Mesodermal cell (in vitro differentiated cells): ENCODE data around the gene IRF7.

Experiments
- H3K27ac ChIP-seq: 2 replicates; pipeline ENCODE4 v1.7.0; 2013; ENCODE audit warnings: mild to moderate bottlenecking, low read depth, low read length, moderate library complexity; ENCODE audit not compliant: severe bottlenecking
- H3K36me3 ChIP-seq: 2 replicates; pipeline ENCODE4 v1.7.1; 2013; ENCODE audit warnings: mild to moderate bottlenecking, low read length, moderate library complexity; ENCODE audit not compliant: control insufficient read depth, insufficient read depth
- H3K4me1 ChIP-seq: one replicate; pipeline ENCODE4 v1.7.1; 2013; ENCODE audit warnings: mild to moderate bottlenecking, low read length; ENCODE audit not compliant: insufficient read depth, control insufficient read depth, poor library complexity, severe bottlenecking
- H3K4me3 ChIP-seq: 2 replicates; pipeline ENCODE4 v1.7.0; 2013; ENCODE audit warnings: low read length, control low read depth, mild to moderate bottlenecking; ENCODE audit not compliant: insufficient read depth, poor library complexity, severe bottlenecking; ENCODE audit errors: extremely low read depth
- H3K9me3 ChIP-seq: 2 replicates; pipeline ENCODE4 v1.7.1; 2013; ENCODE audit warnings: mild to moderate bottlenecking, low read length, moderate library complexity; ENCODE audit not compliant: control insufficient read depth
- WGBS, 2 experiments: methylation state at CpG; one replicate each; pipeline ENCODE4 v1.1.5; 2013; ENCODE audit warnings: missing lambda C conversion rate in 2 of 2; ENCODE audit not compliant: insufficient coverage in 2 of 2; 5-methylcytosine and 5-hydroxymethylcytosine counted together

Gene IRF7

DNA sequence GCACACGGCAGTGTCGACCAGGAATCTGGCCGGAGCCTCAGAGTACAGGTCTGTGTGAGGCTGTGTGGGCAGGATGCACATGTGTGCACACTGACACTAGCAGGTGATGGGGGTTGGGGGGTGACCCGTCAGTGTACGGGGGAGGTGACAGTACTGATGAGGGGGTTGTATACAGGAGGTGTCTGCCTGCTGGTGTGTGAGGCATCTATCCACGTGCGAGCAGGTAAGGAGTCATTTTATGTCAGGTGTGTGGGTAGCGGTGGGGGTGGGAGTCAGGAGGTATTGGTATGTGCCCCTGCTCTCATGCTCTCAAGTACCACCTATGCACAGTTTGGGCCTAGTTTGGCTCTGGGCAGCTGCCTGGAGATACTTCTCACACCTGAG is 44.0 kb downstream of the IRF7 start:
- Histone ChIP-seq H3K9me3 (no peaks in the 10 kb centered on the region), H3K4me1 (peaks cover 12% of the 10 kb centered on the region), H3K27ac (no peak overlapping the region), H3K4me3 (no peak overlapping the region), H3K36me3 (no peaks in the 10 kb centered on the region)
- WGBS, 2 experiments, result 76 to 78% methylated on average over 5 to 8 of the region's 8 CpGs

DNA sequence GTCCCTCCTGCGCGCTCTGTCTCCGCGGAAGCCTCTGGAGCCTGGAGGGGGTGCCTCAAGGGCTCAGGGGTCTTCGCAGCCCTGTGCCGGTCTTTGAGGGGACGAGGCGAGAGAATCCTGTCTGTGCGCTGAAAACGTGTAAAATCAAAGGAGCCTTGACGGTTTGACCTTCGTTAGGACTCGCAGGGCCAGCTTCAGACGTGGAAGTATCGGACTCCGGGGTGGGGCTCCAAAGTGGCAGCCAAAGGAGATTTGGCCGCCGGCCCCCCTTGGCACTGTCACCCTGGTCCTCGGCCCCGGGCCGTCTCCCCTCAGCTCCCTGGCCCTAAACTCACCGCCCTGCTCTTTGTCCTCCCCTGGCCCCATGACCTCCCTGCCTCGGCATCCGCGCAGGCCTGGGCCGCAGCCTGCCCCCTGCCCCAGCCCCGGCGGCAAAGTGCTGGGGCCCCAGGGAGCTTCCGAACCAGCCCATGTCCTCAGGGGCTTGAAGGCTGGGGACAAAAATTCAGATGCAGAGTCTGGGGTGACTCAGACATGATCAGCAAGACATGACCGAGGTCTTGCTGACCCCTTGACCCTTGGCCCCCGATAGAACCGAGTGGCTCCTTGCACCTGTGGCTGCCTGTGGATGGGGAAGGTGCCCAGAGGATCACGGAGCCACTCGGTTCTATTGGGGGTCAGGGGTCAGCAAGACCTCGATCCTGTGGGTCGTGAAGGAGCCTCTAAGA is 46.4 kb downstream of the IRF7 start:
- Histone ChIP-seq H3K36me3 (no peaks in the 10 kb centered on the region), H3K4me1 (peaks cover 2% of the 10 kb centered on the region), H3K9me3 (no peaks in the 10 kb centered on the region), H3K4me3 (peak overlapping the region; percentile 51), H3K27ac (no peak overlapping the region)
- 60 to 65% methylated on average over 30 to 35 of the region's 36 CpGs for WGBS, 2 experiments

DNA sequence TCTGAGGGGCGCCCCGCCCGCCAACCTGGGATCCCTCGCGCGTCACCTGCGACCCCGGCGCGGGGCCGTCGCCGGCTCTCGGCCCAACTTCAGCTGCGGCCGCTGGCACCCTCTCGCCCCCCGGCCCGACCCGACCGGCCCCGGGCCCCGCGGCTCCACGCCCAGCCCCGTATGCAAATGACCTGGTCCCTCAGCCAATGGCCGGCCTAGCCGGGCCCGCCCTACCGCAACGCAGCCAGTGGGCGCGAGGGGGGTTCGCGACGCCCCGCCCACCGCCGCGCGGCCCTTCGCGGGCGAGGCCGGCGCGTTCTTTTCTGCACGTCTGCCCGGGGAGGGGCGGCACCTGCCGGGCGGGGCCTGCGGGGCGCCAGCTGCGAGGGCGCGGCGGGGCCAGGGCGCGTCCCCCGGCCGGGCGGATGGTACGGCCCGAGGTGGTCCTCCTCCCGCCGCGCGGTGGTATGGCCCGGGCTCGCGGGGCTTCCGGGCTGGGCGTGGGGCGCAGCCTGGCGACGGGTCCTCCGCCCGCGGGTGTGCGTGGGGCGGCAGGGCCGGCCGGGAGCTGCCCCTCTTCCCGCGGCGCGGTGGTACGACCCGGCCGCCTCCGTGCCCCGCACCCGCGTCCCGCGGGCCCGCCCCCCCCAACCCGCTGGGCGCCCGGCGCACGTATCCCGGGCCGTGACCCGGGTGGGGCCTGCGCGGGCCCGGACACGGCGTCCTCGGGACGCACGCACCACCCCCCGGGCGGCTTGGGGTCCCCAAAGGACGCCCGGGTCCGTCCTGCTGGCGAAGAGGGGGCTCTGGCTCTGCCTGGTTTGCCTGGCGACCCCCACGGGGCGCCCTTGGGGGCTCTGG is 47.2 kb downstream of the IRF7 start:
- peak overlapping the region; percentile 51 for H3K4me3 ChIP-seq
- no peak overlapping the region for H3K27ac ChIP-seq
- no peaks in the 10 kb centered on the region for H3K36me3 ChIP-seq
- H3K4me1 ChIP-seq, result no peaks in the 10 kb centered on the region
- H3K9me3 ChIP-seq, result no peaks in the 10 kb centered on the region
- 2 to 3% methylated on average over 85 to 89 of the region's 123 CpGs for WGBS, 2 experiments

DNA sequence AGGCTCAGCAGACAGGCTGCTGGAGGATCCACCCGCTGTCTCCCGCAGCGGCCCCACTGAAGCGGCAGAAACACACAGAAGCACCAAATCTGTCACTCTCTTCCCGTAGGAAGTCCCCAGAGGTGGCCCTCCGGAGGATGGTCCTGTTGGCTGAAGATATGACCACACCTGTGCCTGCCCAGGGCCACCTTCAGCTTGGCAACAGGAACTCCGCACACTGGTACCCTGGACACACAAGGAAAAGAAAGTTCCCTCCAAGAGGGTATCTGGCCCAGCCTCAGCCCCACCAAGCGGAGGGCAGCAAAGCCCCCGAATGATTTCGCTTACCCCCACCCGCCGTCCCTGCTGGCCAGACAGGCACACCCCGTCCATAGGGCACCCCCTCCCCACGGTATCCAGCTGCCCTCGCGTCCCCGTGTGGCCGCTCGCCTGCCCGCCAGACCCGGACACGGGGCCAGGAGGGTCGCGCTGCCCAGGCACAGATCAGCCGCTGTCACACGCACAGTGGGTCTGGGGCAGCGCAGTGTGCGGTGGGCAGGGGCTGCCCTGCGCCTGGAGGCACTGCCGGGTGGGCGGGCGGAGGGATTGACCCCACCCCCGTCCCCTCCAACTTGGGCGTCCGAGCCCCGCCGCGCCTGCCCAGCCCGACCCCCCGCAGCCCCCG is 48.0 kb downstream of the IRF7 start:
- 25 to 32% methylated on average over 26 to 31 of the region's 41 CpGs for WGBS, 2 experiments
- H3K36me3 ChIP-seq, result no peaks in the 10 kb centered on the region
- no peak overlapping the region for H3K27ac ChIP-seq

DNA sequence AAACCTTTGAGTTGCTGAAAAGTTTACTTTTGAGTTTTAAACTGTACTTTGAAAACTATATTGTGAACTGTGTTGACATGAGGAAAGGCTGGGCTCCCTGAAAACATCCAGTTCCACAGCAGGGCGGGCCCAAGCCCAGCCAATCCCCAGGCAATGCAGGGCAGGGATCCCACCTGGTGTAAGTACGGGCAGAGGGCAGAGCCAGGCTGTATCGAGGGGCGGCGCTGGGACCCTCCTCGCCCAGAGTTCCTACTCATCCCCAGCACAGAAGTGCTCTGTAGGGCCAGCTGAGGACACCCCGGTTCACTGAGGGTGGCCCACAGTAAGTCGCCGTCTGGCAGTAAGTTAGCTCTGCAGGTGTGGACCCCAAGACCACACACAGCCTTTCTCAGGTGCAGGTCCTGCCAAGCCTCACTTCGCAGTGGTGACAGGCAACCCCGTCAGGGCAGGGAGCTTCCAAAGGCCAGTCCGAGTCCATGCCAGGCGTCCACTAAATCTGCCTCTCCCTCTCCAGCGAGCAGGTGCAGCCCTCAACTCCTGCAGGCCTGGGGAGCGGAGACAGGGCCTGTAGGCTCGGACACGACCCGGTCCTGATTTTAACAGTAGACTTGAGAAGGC is 48.6 kb downstream of the IRF7 start:
- H3K4me3 ChIP-seq, result peak overlapping the region; percentile 51
- H3K4me1 ChIP-seq, result no peaks in the 10 kb centered on the region
- no peaks in the 10 kb centered on the region for H3K9me3 ChIP-seq
- whole genome bisulfite sequencing, 2 experiments, result 90 to 91% methylated on average over 17 to 18 of the region's 18 CpGs
- no peaks in the 10 kb centered on the region for H3K36me3 ChIP-seq
- no peak overlapping the region for H3K27ac ChIP-seq

More for the DNA sequence above, 48.0 kb downstream of the IRF7 start:
- H3K4me3 ChIP-seq, result peak overlapping the region; percentile 51
- no peaks in the 10 kb centered on the region for H3K4me1 ChIP-seq
- H3K9me3 ChIP-seq, result no peaks in the 10 kb centered on the region

DNA sequence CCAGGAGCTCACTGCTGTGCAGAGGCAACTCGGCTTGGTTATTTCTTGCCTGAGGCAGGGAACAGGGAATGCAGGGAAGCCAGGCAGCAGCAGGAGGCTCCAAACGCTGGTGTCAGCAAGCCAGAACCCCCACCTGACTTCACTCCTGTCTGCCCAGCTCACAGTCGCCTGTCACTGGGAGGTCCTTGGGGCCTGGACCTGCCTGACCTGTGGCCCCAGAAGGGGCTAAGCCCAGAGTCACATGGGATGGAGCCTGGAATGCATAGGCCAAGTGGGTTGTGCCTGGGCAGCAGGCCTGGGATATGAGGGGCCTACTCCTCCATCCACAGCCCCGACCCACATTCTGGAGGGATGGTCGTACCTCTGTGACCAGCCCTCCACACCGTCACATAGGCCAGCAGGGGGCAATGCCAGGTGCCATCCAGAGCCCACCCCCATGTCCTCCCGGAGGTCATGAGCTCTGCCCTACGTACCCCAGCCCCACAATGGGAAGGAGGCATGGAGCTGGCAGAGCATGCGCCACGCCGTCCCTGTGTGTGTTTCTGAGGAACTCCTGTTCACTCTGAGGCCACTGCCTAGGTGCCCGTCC is 49.7 kb downstream of the IRF7 start:
- no peak overlapping the region for H3K27ac ChIP-seq
- H3K9me3 ChIP-seq, result no peaks in the 10 kb centered on the region
- H3K4me1 ChIP-seq, result no peaks in the 10 kb centered on the region
- H3K4me3 ChIP-seq, result no peak overlapping the region
- H3K36me3 ChIP-seq, result no peaks in the 10 kb centered on the region
- WGBS, 2 experiments, result 72 to 84% methylated on average over 10 to 11 of the region's 12 CpGs

DNA sequence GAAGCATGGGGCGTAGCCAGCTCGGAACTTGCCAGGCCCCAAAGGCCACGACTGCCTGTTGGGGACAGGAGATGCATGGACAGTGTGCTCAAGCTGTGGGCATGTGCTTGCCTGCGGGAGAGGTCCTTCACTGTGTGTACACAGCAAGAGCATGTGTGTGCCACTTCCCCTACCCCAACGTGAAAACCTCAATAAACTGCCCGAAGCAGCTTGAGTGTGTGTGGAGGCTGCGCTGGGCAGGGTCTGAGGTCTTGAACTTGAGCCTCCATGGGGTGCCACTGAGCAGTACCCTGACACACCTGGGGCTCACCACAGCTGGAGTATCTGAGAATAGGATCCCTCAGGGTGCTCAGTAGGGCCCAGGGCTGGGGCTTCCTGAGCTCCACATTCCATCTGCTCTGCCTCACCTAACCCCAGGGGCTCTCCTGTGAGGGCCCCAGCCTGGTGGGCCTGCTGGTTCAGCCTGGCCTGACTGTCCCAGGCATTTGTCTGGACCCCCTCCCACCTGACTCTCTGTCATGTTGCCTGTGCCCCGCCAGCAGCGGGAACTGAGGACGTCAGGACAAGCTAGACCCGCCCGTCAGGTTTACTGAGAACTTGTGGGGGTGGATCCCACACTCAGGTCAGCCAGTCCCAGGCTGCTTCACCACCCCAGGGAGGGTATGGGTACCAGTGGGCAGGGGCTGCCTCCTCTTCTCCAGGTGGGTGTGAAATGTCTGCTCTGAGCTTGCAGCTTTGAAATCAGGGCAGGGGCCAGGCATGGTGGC is 51.8 kb downstream of the IRF7 start:
- Histone ChIP-seq H3K9me3 (no peaks in the 10 kb centered on the region), H3K36me3 (no peaks in the 10 kb centered on the region), H3K4me1 (no peaks in the 10 kb centered on the region), H3K27ac (no peak overlapping the region), H3K4me3 (no peak overlapping the region)
- 91 to 94% methylated on average over 6 to 12 of the region's 12 CpGs for WGBS, 2 experiments

DNA sequence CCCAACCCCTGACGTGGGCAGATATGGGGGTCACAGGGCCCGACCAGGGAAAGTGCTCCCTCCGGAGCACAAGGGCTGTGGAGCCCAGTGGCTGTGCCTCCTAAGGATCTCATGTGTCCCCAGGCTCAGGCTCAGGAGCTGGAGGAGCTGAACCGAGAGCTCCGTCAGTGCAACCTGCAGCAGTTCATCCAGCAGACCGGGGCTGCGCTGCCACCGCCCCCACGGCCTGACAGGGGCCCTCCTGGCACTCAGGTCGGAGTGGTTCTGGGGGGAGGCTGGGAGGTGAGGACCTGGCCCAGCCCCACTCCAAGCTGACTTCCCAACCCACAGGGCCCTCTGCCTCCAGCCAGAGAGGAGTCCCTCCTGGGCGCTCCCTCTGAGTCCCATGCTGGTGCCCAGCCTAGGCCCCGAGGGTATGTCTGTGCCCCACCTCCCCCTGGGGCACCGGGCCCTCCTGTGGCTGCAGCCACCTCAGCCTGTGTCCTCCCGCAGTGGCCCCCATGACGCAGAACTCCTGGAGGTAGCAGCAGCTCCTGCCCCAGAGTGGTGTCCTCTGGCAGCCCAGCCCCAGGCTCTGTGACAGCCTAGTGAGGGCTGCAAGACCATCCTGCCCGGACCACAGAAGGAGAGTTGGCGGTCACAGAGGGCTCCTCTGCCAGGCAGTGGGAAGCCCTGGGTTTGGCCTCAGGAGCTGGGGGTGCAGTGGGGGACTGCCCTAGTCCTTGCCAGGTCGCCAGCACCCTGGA is 52.5 kb downstream of the IRF7 start:
- Histone ChIP-seq H3K9me3 (no peaks in the 10 kb centered on the region), H3K36me3 (no peaks in the 10 kb centered on the region), H3K4me3 (no peak overlapping the region), H3K4me1 (no peaks in the 10 kb centered on the region), H3K27ac (no peak overlapping the region)
- 90 to 93% methylated on average over 15 to 16 of the region's 18 CpGs for WGBS, 2 experiments
